HEK293T (cell line): Measurements from ENCODE around the gene LRGUK.
"Not testable (repeated sequence)": the region's sequence is repeated elsewhere in the genome, so short reads cannot be mapped to it uniquely, and the experiment has no call there.

Experiments
- CTCF ChIA-PET: fragments of 350-600 bp; formaldehyde crosslinking; extraction: SDS; loops from one replicate; lab custom pipeline; 2021; ENCODE audit warnings: antibody characterized with exemption, inconsistent platforms; lab: Yijun Ruan, JAX
- POLR2A ChIA-PET: fragments of 350-600 bp; formaldehyde crosslinking; extraction: SDS; loops from one replicate; lab custom pipeline; 2020; ENCODE audit warnings: antibody characterized with exemption, inconsistent platforms; lab: Yijun Ruan, JAX
- DNase-seq: peaks from one replicate; pipeline ENCODE4 v3.0.0; 2012; ENCODE audit warnings: mixed read lengths; ENCODE audit errors: extremely low spot score
- ARNT ChIP-seq: fragments of 450-650 bp; IDR thresholded peaks from 2 replicates; pipeline ENCODE4 v1.6.1; 2017; ENCODE audit warnings: mild to moderate bottlenecking
- BHLHE40 ChIP-seq: fragments of 450-650 bp; IDR thresholded peaks from 2 replicates; pipeline ENCODE4 v1.6.1; 2016; ENCODE audit warnings: mild to moderate bottlenecking, moderate library complexity, borderline replicate concordance
- CTBP1 ChIP-seq: fragments of 450-650 bp; IDR thresholded peaks from 2 replicates; pipeline ENCODE4 v1.6.1; 2016; ENCODE audit warnings: borderline replicate concordance
- ELF4 ChIP-seq: fragments of 450-650 bp; IDR thresholded peaks from 2 replicates; pipeline ENCODE4 v1.6.1; 2017; ENCODE audit warnings: antibody characterized with exemption
- FOXA1 ChIP-seq: fragments of 450-650 bp; IDR thresholded peaks from 2 replicates; pipeline ENCODE4 v1.6.1; 2016; ENCODE audit warnings: mild to moderate bottlenecking
- FOXK2 ChIP-seq: fragments of 450-650 bp; IDR thresholded peaks from 2 replicates; pipeline ENCODE4 v1.6.1; 2016; ENCODE audit warnings: mild to moderate bottlenecking
- FOXM1 ChIP-seq: fragments of 450-650 bp; IDR thresholded peaks from 2 replicates; pipeline ENCODE4 v1.6.1; 2017; ENCODE audit warnings: mild to moderate bottlenecking, borderline replicate concordance
- HDGF ChIP-seq: fragments of 450-650 bp; IDR thresholded peaks from 2 replicates; pipeline ENCODE4 v1.6.1; 2017; ENCODE audit warnings: antibody characterized with exemption, borderline replicate concordance
- L3MBTL2 ChIP-seq: fragments of 450-650 bp; conservative IDR thresholded peaks from 2 replicates; pipeline ENCODE4 v1.6.1; 2016; ENCODE audit warnings: mild to moderate bottlenecking
- LEF1 ChIP-seq: fragments of 450-650 bp; IDR thresholded peaks from 2 replicates; pipeline ENCODE4 v1.6.1; 2017; ENCODE audit warnings: mild to moderate bottlenecking, borderline replicate concordance
- NFRKB ChIP-seq: fragments of 450-650 bp; IDR thresholded peaks from 2 replicates; pipeline ENCODE4 v1.6.1; 2016; ENCODE audit warnings: mild to moderate bottlenecking, moderate library complexity
- SP1 ChIP-seq: fragments of 450-650 bp; IDR thresholded peaks from 2 replicates; pipeline ENCODE4 v1.6.1; 2017
- SUZ12 ChIP-seq: fragments of 450-650 bp; IDR thresholded peaks from 2 replicates; pipeline ENCODE4 v1.6.1; 2016; ENCODE audit warnings: mild to moderate bottlenecking
- TARDBP ChIP-seq: fragments of 450-650 bp; IDR thresholded peaks from 2 replicates; pipeline ENCODE4 v1.6.1; 2016
- ZNF384 ChIP-seq: fragments of 450-650 bp; IDR thresholded peaks from 2 replicates; pipeline ENCODE4 v1.6.1; 2016
- TF ChIP-seq, protein P1 (sequence below): fragments of 450-650 bp; IDR thresholded peaks from 2 replicates; pipeline ENCODE4 v1.6.1; 2016

The LRGUK gene

GRCh38 chr7:134210227-134210626, 83.1 kb downstream of the LRGUK start:
- no peak for TF ChIP-seq FOXA1
- TF ChIP-seq LEF1, result no peak
- no peak for TF ChIP-seq CTBP1
- no peak for TF ChIP-seq L3MBTL2
- no peak for TF ChIP-seq NFRKB
- no peak for TF ChIP-seq ELF4
- no peak for TF ChIP-seq ARNT
- TF ChIP-seq, protein P1, sequence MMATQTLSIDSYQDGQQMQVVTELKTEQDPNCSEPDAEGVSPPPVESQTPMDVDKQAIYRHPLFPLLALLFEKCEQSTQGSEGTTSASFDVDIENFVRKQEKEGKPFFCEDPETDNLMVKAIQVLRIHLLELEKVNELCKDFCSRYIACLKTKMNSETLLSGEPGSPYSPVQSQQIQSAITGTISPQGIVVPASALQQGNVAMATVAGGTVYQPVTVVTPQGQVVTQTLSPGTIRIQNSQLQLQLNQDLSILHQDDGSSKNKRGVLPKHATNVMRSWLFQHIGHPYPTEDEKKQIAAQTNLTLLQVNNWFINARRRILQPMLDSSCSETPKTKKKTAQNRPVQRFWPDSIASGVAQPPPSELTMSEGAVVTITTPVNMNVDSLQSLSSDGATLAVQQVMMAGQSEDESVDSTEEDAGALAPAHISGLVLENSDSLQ, result no peak
- no peak for TF ChIP-seq ZNF384
- no peak for TF ChIP-seq FOXK2
- no peak for TF ChIP-seq HDGF
- no peak for TF ChIP-seq FOXM1
- no peak for TF ChIP-seq SP1
- TF ChIP-seq SUZ12, result no peak
- TF ChIP-seq TARDBP, result no peak
- no peak for TF ChIP-seq BHLHE40
- DNase-seq, result no peak
- POLR2A ChIA-PET, result no interaction called here
- CTCF ChIA-PET, result no interaction called here

DNA sequence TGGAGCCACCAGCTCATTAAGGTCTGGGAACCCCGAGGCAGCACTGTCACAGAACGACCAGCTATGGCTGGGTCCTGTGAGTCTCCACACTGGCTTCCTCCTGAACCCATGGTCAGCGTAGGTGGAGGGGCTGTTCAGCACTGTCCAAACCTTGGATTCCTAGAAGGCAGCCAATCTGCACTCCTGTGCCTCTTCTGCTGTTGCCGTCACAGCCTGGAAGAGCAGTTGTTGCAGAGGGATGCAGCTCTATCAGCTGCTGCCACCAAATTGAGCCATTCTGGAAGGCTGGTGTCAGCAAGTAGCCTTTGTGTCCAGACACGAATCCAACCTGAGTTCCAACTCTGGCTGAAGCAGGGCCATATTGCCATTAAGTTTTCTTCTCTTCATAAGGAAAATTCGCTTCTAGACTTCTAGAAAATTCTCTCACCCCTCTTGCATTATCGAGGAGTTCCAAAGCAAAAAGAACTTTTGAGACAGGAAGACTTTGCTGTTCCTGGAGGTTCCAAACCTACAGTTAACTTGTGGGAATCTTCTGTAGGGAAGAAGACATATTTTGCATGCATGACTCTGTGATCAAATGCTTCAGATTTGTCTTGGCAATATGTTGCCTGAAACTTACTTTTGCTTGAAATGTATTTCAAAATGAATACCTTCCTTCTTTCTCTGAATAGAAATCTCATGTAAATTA, 84.0 kb downstream of the LRGUK start:
- CTCF ChIA-PET, result no interaction called here
- POLR2A ChIA-PET, result no interaction called here
- DNase-seq, result no peak
- TF ChIP-seq CTBP1 (no peak), LEF1 (no peak), FOXK2 (no peak), SP1 (no peak), HDGF (no peak), ELF4 (no peak), SUZ12 (no peak), TARDBP (no peak), ZNF384 (no peak), FOXM1 (no peak), BHLHE40 (no peak), NFRKB (no peak), FOXA1 (no peak)
- TF ChIP-seq, protein P1, result no peak

GRCh38 chr7:134211817-134212216, 84.7 kb downstream of the LRGUK start:
- no peak for TF ChIP-seq HDGF
- no peak for TF ChIP-seq ARNT
- no peak for TF ChIP-seq BHLHE40
- TF ChIP-seq CTBP1, result no peak
- no peak for TF ChIP-seq SP1
- no peak for TF ChIP-seq FOXK2
- no peak for TF ChIP-seq L3MBTL2
- TF ChIP-seq SUZ12, result no peak
- no peak for DNase-seq
- ChIA-PET POLR2A (no interaction called here), CTCF (no interaction called here)

GRCh38 chr7:134212576-134213546, 85.7 kb downstream of the LRGUK start:
- ChIA-PET POLR2A (no interaction called here), CTCF (no interaction called here)
- DNase-seq, result no peak
- TF ChIP-seq CTBP1 (no peak), ZNF384 (no peak), FOXM1 (no peak), NFRKB (no peak), L3MBTL2 (no peak), ELF4 (no peak), SUZ12 (no peak), SP1 (no peak), ARNT (no peak), LEF1 (no peak), HDGF (no peak), FOXK2 (no peak)
- TF ChIP-seq, protein P1, result no peak

- no peak for TF ChIP-seq FOXM1
- TF ChIP-seq SUZ12, result no peak
- no peak for TF ChIP-seq SP1
- TF ChIP-seq HDGF, result no peak
- no peak for TF ChIP-seq NFRKB
- TF ChIP-seq LEF1, result no peak
- TF ChIP-seq TARDBP, result no peak
- no peak for TF ChIP-seq FOXA1
- TF ChIP-seq ZNF384, result no peak
- DNase-seq, result no peak
- POLR2A ChIA-PET, result no interaction called here
- CTCF ChIA-PET, result no interaction called here
These were observed 93.1 kb downstream of the LRGUK start for GRCh38 chr7:134220236-134220635.

DNA sequence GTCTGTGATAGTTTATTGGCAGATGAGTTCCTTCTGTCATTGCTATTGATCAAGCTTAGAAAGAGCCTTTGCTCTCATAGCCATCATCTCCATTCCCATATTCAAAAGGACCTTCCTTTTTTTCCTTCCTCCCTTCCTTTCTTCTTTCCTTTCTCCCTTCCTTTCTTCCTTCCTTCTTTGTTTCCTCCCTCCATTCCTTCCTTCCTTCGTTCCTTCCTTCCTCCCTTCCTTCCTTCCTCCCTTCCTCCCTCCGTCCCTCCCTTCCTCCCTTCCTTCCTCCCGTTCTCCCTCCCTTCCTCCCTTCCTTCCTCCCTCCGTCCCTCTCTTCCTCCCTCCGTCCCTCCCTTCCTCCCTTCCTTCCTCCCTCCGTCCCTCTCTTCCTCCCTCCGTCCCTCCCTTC, 104.2 kb downstream of the LRGUK start:
- POLR2A ChIA-PET, CTCF ChIA-PET, DNase-seq: not testable (repeated sequence)
